HepG2 (cell line): Measurements from ENCODE around the gene DCAF7. TPM values are rescaled to one million over a fixed set of nuclear protein-coding genes. Genes with fewer than 3 reads are reported as not detected.

Experiments used
- ADNP ChIP-seq: sonication (generic); formaldehyde crosslinking; IDR thresholded peaks from 2 replicates; pipeline ENCODE4 v1.4.0; 2020; ENCODE audit warnings: missing genetic modification reagents
- ATF7 ChIP-seq, 2 experiments: fragments of 450-650 bp in 1 of 2; sonication (generic) in 1 of 2; formaldehyde crosslinking in 1 of 2; IDR thresholded peaks; 2 replicates each; pipeline versions ENCODE4 v1.4.0 to v1.6.1; 2016 to 2020; ENCODE audit warnings: antibody characterized with exemption in 1 of 2, mild to moderate bottlenecking in 1 of 2, missing genetic modification reagents in 1 of 2
- ATRX ChIP-seq: sonication (generic); formaldehyde crosslinking; IDR thresholded peaks from 2 replicates; pipeline ENCODE4 v1.4.0; 2020; ENCODE audit warnings: missing genetic modification reagents, borderline replicate concordance
- CEBPB ChIP-seq: IDR thresholded peaks from 2 replicates; pipeline ENCODE4 v1.6.1; 2011; ENCODE audit warnings: low read depth, low read length, improper control_type of control experiment, borderline replicate concordance
- HBP1 ChIP-seq: IDR thresholded peaks from 2 replicates; pipeline ENCODE4 v1.6.1; 2016; ENCODE audit warnings: low read depth, control low read depth
- KAT8 ChIP-seq: IDR thresholded peaks from 2 replicates; pipeline ENCODE4 v1.6.1; 2016; ENCODE audit warnings: missing genetic modification reagents, missing compliant biosample characterization
- KLF11 ChIP-seq: IDR thresholded peaks from 2 replicates; pipeline ENCODE4 v1.6.1; 2016; ENCODE audit warnings: missing compliant biosample characterization
- KLF12 ChIP-seq: sonication (generic); formaldehyde crosslinking; IDR thresholded peaks from 2 replicates; pipeline ENCODE4 v1.4.0; 2020; ENCODE audit warnings: missing genetic modification reagents, borderline replicate concordance
- MED8 ChIP-seq: sonication (generic); formaldehyde crosslinking; IDR thresholded peaks from 2 replicates; pipeline ENCODE4 v1.8.1; 2023; ENCODE audit warnings: mild to moderate bottlenecking, missing genetic modification reagents; ENCODE audit not compliant: insufficient replicate concordance
- RCOR2 ChIP-seq: IDR thresholded peaks from 2 replicates; pipeline ENCODE4 v1.6.1; 2016; ENCODE audit warnings: missing biosample characterization, missing genetic modification reagents
- RXRA ChIP-seq: sonication (generic); formaldehyde crosslinking; IDR thresholded peaks from 2 replicates; pipeline ENCODE4 v1.5.1; 2020; ENCODE audit warnings: missing genetic modification reagents
- SATB2 ChIP-seq: sonication (generic); formaldehyde crosslinking; IDR thresholded peaks from 2 replicates; pipeline ENCODE4 v1.5.0; 2020; ENCODE audit warnings: missing genetic modification reagents
- STAG1 ChIP-seq: sonication (generic); formaldehyde crosslinking; IDR thresholded peaks from 2 replicates; pipeline ENCODE4 v1.4.0; 2020; ENCODE audit warnings: missing genetic modification reagents
- STAT5B ChIP-seq: sonication (generic); formaldehyde crosslinking; IDR thresholded peaks from 2 replicates; pipeline ENCODE4 v1.4.0; 2020; ENCODE audit warnings: missing genetic modification reagents
- U2AF1 ChIP-seq: fragments of 200-400 bp; formaldehyde crosslinking; optimal IDR thresholded peaks from 2 replicates; pipeline ENCODE3; 2017; ENCODE audit warnings: mild to moderate bottlenecking, low read depth, low read length
- ZBTB8A ChIP-seq: sonication (generic); formaldehyde crosslinking; IDR thresholded peaks from 2 replicates; pipeline ENCODE4 v1.4.0; 2020; ENCODE audit warnings: mild to moderate bottlenecking, low read depth, missing genetic modification reagents, borderline replicate concordance
- ZMAT3 ChIP-seq: sonication (generic); formaldehyde crosslinking; conservative IDR thresholded peaks from 2 replicates; pipeline ENCODE4 v1.7.0; 2021; ENCODE audit warnings: missing genetic modification reagents
- ZNF138 ChIP-seq: sonication (generic); formaldehyde crosslinking; IDR thresholded peaks from 2 replicates; pipeline ENCODE4 v1.5.0; 2020; ENCODE audit warnings: mild to moderate bottlenecking, low read depth, missing genetic modification reagents
- ZNF160 ChIP-seq: sonication (generic); formaldehyde crosslinking; IDR thresholded peaks from 2 replicates; pipeline ENCODE4 v1.8.0; 2022; ENCODE audit warnings: mild to moderate bottlenecking, inconsistent platforms, missing genetic modification reagents
- ZNF317 ChIP-seq: sonication (generic); formaldehyde crosslinking; IDR thresholded peaks from 2 replicates; pipeline ENCODE4 v1.5.0; 2020; ENCODE audit warnings: mild to moderate bottlenecking, missing genetic modification reagents
- ZNF335 ChIP-seq: sonication (generic); formaldehyde crosslinking; IDR thresholded peaks from 2 replicates; pipeline ENCODE4 v1.4.0; 2020; ENCODE audit warnings: missing genetic modification reagents
- ZNF33B ChIP-seq: sonication (generic); formaldehyde crosslinking; IDR thresholded peaks from 2 replicates; pipeline ENCODE4 v1.5.1; 2020; ENCODE audit warnings: mild to moderate bottlenecking, missing genetic modification reagents
- ZNF430 ChIP-seq: sonication (generic); formaldehyde crosslinking; IDR thresholded peaks from 2 replicates; pipeline ENCODE4 v1.9.0; 2021; ENCODE audit warnings: mild to moderate bottlenecking, missing genetic modification reagents
- ZNF512B ChIP-seq: sonication (generic); formaldehyde crosslinking; IDR thresholded peaks from 2 replicates; pipeline ENCODE4 v1.5.1; 2020; ENCODE audit warnings: missing genetic modification reagents, mild to moderate bottlenecking, borderline replicate concordance
- ZNF547 ChIP-seq: sonication (generic); formaldehyde crosslinking; IDR thresholded peaks from 2 replicates; pipeline ENCODE4 v1.5.1; 2020; ENCODE audit warnings: mild to moderate bottlenecking, missing genetic modification reagents
- ZNF674 ChIP-seq: sonication (generic); formaldehyde crosslinking; IDR thresholded peaks from 2 replicates; pipeline ENCODE4 v1.5.0; 2020; ENCODE audit warnings: low read depth, mild to moderate bottlenecking, missing genetic modification reagents
- ZNF737 ChIP-seq: sonication (generic); formaldehyde crosslinking; IDR thresholded peaks from 2 replicates; pipeline ENCODE4 v1.5.0; 2020; ENCODE audit warnings: missing genetic modification reagents, mild to moderate bottlenecking, borderline replicate concordance
- ZNF766 ChIP-seq: sonication (generic); formaldehyde crosslinking; IDR thresholded peaks from 2 replicates; pipeline ENCODE4 v1.5.0; 2020; ENCODE audit warnings: missing genetic modification reagents, borderline replicate concordance
- ZSCAN31 ChIP-seq: sonication (generic); formaldehyde crosslinking; IDR thresholded peaks from 2 replicates; pipeline ENCODE4 v1.5.0; 2020; ENCODE audit warnings: low read depth, mild to moderate bottlenecking, missing genetic modification reagents
- polyA plus RNA-seq, 8 experiments: library from polyadenylated mRNA; depleted of rRNA in 3 of 8; stranded (reverse) in 7 of 8; unstranded in 1 of 8; fragments of >200 nt; fragmentation: Illumina TruSeq in 4 of 8; extraction: Trizol in 4 of 8; gene quantifications; 2 replicates each; pipeline versions ENCODE4 v1.2.1 to v1.2.3, GENCODE V29; 2011 to 2016; ENCODE audit warnings: low read depth in 4 of 8, missing spikeins in 1 of 8, mixed read lengths in 1 of 8; ENCODE audit not compliant: insufficient read depth in 1 of 8
- total RNA-seq, 5 experiments: library from RNA; depleted of rRNA; stranded (reverse); fragments of >200 nt; fragmentation: Illumina TruSeq; extraction: Trizol; gene quantifications; 2 replicates each; pipeline ENCODE4 v1.2.3, GENCODE V29; 2016; ENCODE audit warnings: low read depth in 1 of 5

Gene DCAF7
- total and polyA plus RNA-seq, 2 of the 13 experiments (the other 11 are each of a cell fraction or from before 2014, with no cell fraction given), result 55.2 to 73.4 TPM

GRCh38 chr17:63601439-63602371 lies 51.4 kb downstream of the DCAF7 start (continued):
- TF ChIP-seq ZNF138 (CRISPR knock-in tag), result no peak
- TF ChIP-seq CEBPB, result no peak
- no peak for TF ChIP-seq ZSCAN31 (CRISPR knock-in tag)
- TF ChIP-seq ZNF160 (CRISPR knock-in tag), result no peak
- no peak for TF ChIP-seq ZNF430 (CRISPR knock-in tag)
- no peak for TF ChIP-seq KLF11
- no peak for TF ChIP-seq U2AF1
- peak; percentile 76; the same call in 1 of the 2 replicates for TF ChIP-seq RXRA (CRISPR knock-in tag)
- no peak for TF ChIP-seq RCOR2
- TF ChIP-seq ZNF766 (CRISPR knock-in tag), result no peak
- no peak for TF ChIP-seq ATF7 (IDR thresholded peaks at IDR 0.05)
- no peak for TF ChIP-seq ATF7 (CRISPR knock-in tag; IDR thresholded peaks at IDR 0.05)
- no peak for TF ChIP-seq ZNF674 (CRISPR knock-in tag)
- TF ChIP-seq ZNF317 (CRISPR knock-in tag), result no peak
- no peak for TF ChIP-seq SATB2 (CRISPR knock-in tag)
- TF ChIP-seq ADNP (CRISPR knock-in tag), result no peak
- no peak for TF ChIP-seq KAT8 (CRISPR knock-in tag)
- TF ChIP-seq STAT5B (CRISPR knock-in tag), result no peak
- no peak for TF ChIP-seq ZNF737 (CRISPR knock-in tag)
- TF ChIP-seq ZNF512B (CRISPR knock-in tag), result no peak
- no peak for TF ChIP-seq ATRX
- TF ChIP-seq STAG1, result no peak
- TF ChIP-seq MED8 (CRISPR knock-in tag), result no peak
- no peak for TF ChIP-seq ZNF33B (CRISPR knock-in tag)
- no peak for TF ChIP-seq ZMAT3 (CRISPR knock-in tag)
- TF ChIP-seq ZNF547 (CRISPR knock-in tag), result no peak
- no peak for TF ChIP-seq ZBTB8A (CRISPR knock-in tag)
- TF ChIP-seq ZNF335, result no peak
- TF ChIP-seq HBP1, result no peak
- no peak for TF ChIP-seq KLF12 (CRISPR knock-in tag)
